HG03571 (cell line): ENCODE data around the gene SNRNP48.

ENCODE experiments used
- ATAC-seq: cut with Tn5 transposase; IDR thresholded peaks from one replicate; pipeline ENCODE4 v1.9.1; 2021; ENCODE audit not compliant: unreplicated experiment

The SNRNP48 gene

GRCh38 chr6:7590918-7591302 is 912 bp downstream of the SNRNP48 start:
- ATAC-seq, result no peak

GRCh38 chr6:7591770-7592169 is 1.8 kb downstream of the SNRNP48 start:
- ATAC-seq, result no peak

GRCh38 chr6:7593229-7593628 is 3.2 kb downstream of the SNRNP48 start:
- ATAC-seq, result no peak

GRCh38 chr6:7594579-7595125 is 4.7 kb downstream of the SNRNP48 start:
- no peak for ATAC-seq

- ATAC-seq, result no peak
These were observed 14.0 kb downstream of the SNRNP48 start for GRCh38 chr6:7604003-7604402.

GRCh38 chr6:7604506-7604905 is 14.5 kb downstream of the SNRNP48 start:
- ATAC-seq, result no peak

GRCh38 chr6:7615611-7616383 is 25.8 kb downstream of the SNRNP48 start:
- no peak for ATAC-seq

- no peak for ATAC-seq
These were observed 28.1 kb downstream of the SNRNP48 start for GRCh38 chr6:7617801-7618764.

GRCh38 chr6:7621761-7622160 is 31.8 kb downstream of the SNRNP48 start:
- no peak for ATAC-seq

- no peak for ATAC-seq
These were observed 35.1 kb downstream of the SNRNP48 start for GRCh38 chr6:7624796-7625710.

GRCh38 chr6:7628479-7628878 is 38.5 kb downstream of the SNRNP48 start:
- no peak for ATAC-seq

GRCh38 chr6:7628909-7629308 is 38.9 kb downstream of the SNRNP48 start:
- ATAC-seq, result no peak

GRCh38 chr6:7629321-7629720 is 39.3 kb downstream of the SNRNP48 start:
- no peak for ATAC-seq

GRCh38 chr6:7630792-7631191 is 40.8 kb downstream of the SNRNP48 start:
- no peak for ATAC-seq

GRCh38 chr6:7631466-7631865 is 41.5 kb downstream of the SNRNP48 start:
- ATAC-seq, result no peak

- no peak for ATAC-seq
These were observed 42.7 kb downstream of the SNRNP48 start for GRCh38 chr6:7632501-7633290.

- ATAC-seq, result no peak
These were observed 43.4 kb downstream of the SNRNP48 start for GRCh38 chr6:7633361-7633760.

- ATAC-seq, result no peak
These were observed 46.2 kb downstream of the SNRNP48 start for GRCh38 chr6:7636151-7636550.

GRCh38 chr6:7637533-7637932 is 47.5 kb downstream of the SNRNP48 start:
- no peak for ATAC-seq

- no peak for ATAC-seq
These were observed 49.4 kb downstream of the SNRNP48 start for GRCh38 chr6:7639427-7639826.
